Ishikawa (cell line): ENCODE data around the gene FCF1.

Source experiments
- CEBPB ChIP-seq: IDR thresholded peaks from 2 replicates; pipeline ENCODE4 v1.6.1; 2012
- CREB1 ChIP-seq: IDR thresholded peaks from 2 replicates; pipeline ENCODE4 v1.6.1; 2012; ENCODE audit warnings: low read depth
- EGR1 ChIP-seq: IDR thresholded peaks from 2 replicates; pipeline ENCODE4 v1.6.1; 2012
- EP300 ChIP-seq: IDR thresholded peaks from 2 replicates; pipeline ENCODE4 v1.6.1; 2012; ENCODE audit warnings: borderline replicate concordance
- FOXM1 ChIP-seq: IDR thresholded peaks from 2 replicates; pipeline ENCODE4 v1.6.1; 2012; ENCODE audit warnings: low read depth, borderline replicate concordance
- NFIC ChIP-seq: IDR thresholded peaks from 2 replicates; pipeline ENCODE4 v1.6.1; 2012
- RAD21 ChIP-seq: IDR thresholded peaks from 2 replicates; pipeline ENCODE4 v1.6.1; 2012; ENCODE audit warnings: low read depth
- TAF1 ChIP-seq: IDR thresholded peaks from 2 replicates; pipeline ENCODE4 v1.6.1; 2012; ENCODE audit warnings: low read depth, mild to moderate bottlenecking
- TCF12 ChIP-seq: IDR thresholded peaks from 2 replicates; pipeline ENCODE4 v1.6.1; 2012; ENCODE audit warnings: low read depth
- TEAD4 ChIP-seq: IDR thresholded peaks from 2 replicates; pipeline ENCODE4 v1.6.1; 2012
- YY1 ChIP-seq: IDR thresholded peaks from 2 replicates; pipeline ENCODE4 v1.6.1; 2012; ENCODE audit warnings: low read depth
- ZBTB7A ChIP-seq: IDR thresholded peaks from 2 replicates; pipeline ENCODE4 v1.6.1; 2012; ENCODE audit warnings: low read depth
- TF ChIP-seq, protein P1 (sequence below): IDR thresholded peaks from 2 replicates; pipeline ENCODE4 v1.6.1; 2012
- TF ChIP-seq, protein P2 (sequence below): IDR thresholded peaks from 2 replicates; pipeline ENCODE4 v1.6.1; 2012
- TF ChIP-seq, protein P3 (sequence below): IDR thresholded peaks from 2 replicates; pipeline ENCODE4 v1.6.1; 2012; ENCODE audit warnings: low read depth, mild to moderate bottlenecking

Gene FCF1

GRCh38 chr14:74703043-74703442 is 9.9 kb upstream of the FCF1 start:
- TF ChIP-seq CEBPB: no peak
- no peak for TF ChIP-seq TCF12
- TF ChIP-seq TEAD4: no peak

DNA sequence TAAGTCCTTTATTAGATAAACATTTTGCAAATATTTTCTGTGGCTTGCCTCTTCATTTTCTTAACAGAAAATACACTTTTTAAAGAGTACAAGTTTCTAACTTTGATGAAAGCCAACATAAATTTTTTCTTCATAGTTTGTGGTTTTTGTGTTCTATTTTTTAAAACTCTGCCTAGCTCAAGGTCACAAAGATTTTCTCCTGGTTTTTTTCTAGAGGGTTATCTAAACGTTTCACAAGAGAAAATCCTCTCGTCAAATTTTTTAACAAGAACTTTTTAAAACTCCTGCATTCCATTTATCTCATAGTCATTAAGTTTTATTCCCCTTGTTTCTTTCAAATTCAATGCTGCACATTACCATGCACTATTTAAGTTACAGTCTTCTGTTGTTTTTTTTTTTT is 8.3 kb upstream of the FCF1 start:
- no peak for TF ChIP-seq ZBTB7A
- TF ChIP-seq, protein P1, sequence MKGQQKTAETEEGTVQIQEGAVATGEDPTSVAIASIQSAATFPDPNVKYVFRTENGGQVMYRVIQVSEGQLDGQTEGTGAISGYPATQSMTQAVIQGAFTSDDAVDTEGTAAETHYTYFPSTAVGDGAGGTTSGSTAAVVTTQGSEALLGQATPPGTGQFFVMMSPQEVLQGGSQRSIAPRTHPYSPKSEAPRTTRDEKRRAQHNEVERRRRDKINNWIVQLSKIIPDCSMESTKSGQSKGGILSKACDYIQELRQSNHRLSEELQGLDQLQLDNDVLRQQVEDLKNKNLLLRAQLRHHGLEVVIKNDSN: no peak
- TF ChIP-seq FOXM1: no peak
- TF ChIP-seq EP300: no peak
- TF ChIP-seq CEBPB: no peak
- no peak for TF ChIP-seq YY1
- TF ChIP-seq TEAD4: no peak

DNA sequence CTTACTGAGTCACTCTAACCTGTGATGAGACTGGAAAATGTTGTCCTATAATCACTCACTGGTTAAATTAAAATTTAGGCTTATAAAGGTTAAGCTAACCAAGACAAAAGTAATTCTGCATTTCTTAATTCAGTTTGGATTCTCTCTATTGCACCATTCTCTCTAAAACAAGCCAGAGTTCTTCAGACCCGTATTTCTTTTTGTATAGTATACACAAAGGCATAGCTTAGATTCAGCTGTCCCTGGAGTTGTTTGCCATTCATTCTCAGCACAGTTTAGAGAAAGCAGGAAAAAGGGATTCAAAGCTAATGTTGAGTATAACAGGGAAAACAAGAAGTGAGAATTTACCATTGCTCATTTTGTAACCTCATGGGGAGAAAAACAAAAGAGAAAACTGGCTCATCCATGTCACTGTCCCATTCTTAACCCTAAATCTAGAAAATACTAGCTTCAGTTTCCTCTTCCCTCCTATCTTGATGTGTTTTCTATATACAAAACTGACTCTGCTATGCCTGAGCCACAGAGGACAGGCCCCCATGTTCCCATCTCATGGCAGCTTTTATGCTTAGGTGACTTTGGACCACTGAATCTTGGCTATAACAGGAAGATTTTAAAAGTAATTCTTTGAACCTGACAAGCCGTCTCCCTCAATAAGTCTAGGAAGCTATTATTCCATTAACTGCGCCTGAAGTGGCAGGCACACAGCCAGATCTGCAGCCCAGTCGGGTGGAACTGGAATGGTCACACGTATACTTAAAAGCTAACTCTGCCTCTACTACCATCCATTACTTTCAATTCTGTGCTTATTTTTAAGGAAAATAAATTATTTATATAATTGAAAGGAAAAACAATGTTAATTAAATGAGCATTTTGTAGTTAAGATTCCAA is 7.1 kb upstream of the FCF1 start:
- TF ChIP-seq TEAD4: peak; percentile 45; the same call in 1 of the 2 replicates
- no peak for TF ChIP-seq ZBTB7A
- TF ChIP-seq, protein P2, sequence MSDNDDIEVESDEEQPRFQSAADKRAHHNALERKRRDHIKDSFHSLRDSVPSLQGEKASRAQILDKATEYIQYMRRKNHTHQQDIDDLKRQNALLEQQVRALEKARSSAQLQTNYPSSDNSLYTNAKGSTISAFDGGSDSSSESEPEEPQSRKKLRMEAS: no peak
- TF ChIP-seq NFIC: peak; percentile 89
- TF ChIP-seq RAD21: 0 out of 2 replicates have a peak, but pooled peaks have one; percentile 5
- 0 out of 2 replicates have a peak, but pooled peaks have one; percentile 26 for TF ChIP-seq TCF12

DNA sequence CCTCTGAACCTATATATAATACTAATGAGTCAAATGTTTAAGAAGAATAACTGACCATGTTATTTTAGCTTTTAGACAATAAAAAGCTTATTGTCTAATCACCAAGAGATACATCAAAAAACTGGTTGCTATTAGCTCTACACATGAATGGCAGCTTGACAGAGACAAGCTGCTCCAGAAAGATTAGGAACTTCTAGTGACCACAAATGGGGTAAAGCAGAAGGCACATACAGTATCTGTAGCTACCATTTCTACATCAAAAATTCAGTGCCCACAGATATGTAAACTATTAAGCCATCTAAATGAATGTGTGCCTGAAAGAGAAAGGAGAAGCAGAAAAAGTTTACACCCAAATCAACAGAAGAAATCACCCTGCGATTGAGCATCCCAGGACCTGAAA is 2.5 kb upstream of the FCF1 start:
- TF ChIP-seq TCF12 (no peak), RAD21 (no peak), TEAD4 (no peak), NFIC (no peak), TAF1 (no peak), CEBPB (no peak), FOXM1 (no peak), ZBTB7A (no peak), EP300 (no peak), CREB1 (no peak), EGR1 (no peak)
- TF ChIP-seq, protein P2: no peak
- TF ChIP-seq, protein P3, sequence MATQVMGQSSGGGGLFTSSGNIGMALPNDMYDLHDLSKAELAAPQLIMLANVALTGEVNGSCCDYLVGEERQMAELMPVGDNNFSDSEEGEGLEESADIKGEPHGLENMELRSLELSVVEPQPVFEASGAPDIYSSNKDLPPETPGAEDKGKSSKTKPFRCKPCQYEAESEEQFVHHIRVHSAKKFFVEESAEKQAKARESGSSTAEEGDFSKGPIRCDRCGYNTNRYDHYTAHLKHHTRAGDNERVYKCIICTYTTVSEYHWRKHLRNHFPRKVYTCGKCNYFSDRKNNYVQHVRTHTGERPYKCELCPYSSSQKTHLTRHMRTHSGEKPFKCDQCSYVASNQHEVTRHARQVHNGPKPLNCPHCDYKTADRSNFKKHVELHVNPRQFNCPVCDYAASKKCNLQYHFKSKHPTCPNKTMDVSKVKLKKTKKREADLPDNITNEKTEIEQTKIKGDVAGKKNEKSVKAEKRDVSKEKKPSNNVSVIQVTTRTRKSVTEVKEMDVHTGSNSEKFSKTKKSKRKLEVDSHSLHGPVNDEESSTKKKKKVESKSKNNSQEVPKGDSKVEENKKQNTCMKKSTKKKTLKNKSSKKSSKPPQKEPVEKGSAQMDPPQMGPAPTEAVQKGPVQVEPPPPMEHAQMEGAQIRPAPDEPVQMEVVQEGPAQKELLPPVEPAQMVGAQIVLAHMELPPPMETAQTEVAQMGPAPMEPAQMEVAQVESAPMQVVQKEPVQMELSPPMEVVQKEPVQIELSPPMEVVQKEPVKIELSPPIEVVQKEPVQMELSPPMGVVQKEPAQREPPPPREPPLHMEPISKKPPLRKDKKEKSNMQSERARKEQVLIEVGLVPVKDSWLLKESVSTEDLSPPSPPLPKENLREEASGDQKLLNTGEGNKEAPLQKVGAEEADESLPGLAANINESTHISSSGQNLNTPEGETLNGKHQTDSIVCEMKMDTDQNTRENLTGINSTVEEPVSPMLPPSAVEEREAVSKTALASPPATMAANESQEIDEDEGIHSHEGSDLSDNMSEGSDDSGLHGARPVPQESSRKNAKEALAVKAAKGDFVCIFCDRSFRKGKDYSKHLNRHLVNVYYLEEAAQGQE: no peak

DNA sequence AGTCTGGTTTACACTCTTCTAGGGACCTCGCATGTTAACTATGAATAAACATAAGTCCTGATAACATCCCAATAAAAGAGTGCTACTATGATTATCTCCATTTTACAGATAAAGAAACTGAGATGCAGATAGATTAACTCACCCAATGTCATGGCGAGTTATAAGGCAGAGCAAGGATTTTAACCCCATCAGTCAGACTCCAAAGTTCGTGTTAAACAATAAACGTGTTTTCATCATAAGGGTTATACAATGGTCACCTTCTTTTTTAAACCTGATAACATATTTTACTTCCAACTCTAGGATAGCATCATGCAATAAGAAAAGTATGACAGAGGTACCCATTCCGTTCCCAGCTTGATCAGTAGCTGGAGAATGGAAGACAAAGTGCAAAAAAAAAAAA is 1.3 kb upstream of the FCF1 start:
- TF ChIP-seq ZBTB7A (no peak), TAF1 (no peak), FOXM1 (no peak), TEAD4 (no peak), TCF12 (no peak), EP300 (no peak)

DNA sequence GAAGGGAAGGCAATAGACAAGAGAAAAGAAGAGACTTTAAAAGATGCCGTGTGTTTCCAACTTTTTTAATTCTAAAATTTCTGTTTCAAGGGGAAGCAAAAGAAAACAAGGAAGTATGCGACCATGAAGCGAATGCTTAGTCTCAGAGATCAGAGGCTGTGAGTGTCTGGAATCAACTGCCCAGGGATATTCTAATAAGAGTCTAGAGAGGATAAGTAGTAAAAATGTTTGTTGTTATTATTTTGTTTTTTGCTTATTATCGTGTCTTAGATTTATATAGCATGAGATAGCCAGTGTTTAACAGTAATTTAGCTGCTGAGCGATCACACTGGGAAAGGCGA is 421 bp downstream of the FCF1 start:
- TF ChIP-seq RAD21 (no peak), TAF1 (no peak), CEBPB (no peak), NFIC (no peak), EGR1 (no peak), YY1 (no peak), TCF12 (no peak), ZBTB7A (no peak), CREB1 (no peak), FOXM1 (no peak), TEAD4 (no peak), EP300 (no peak)
- TF ChIP-seq, protein P3: no peak
- TF ChIP-seq, protein P2: no peak
- TF ChIP-seq, protein P1: no peak
